LNCAP (cell line): ENCODE measurements around the gene TUBB1.

Experiments used
- CTCF ChIP-seq: fragments of 450-650 bp; IDR thresholded peaks from 2 replicates; pipeline ENCODE4 v1.5.1; 2017; ENCODE audit warnings: mild to moderate bottlenecking

Gene TUBB1

GRCh38 chr20:59031564-59032022, 12.4 kb downstream of the TUBB1 start:
- TF ChIP-seq CTCF: no peak

GRCh38 chr20:59032023-59032712, 12.9 kb downstream of the TUBB1 start, which contains the start of gene ATP5F1E:
ATP5F1E (minus strand) TSS chr20:59032335; CDS start chr20:59032251, 84 bp downstream.
- TF ChIP-seq CTCF: no peak

GRCh38 chr20:59032713-59033059, 13.5 kb downstream of the TUBB1 start:
- no peak for TF ChIP-seq CTCF

GRCh38 chr20:59033093-59033492, 13.9 kb downstream of the TUBB1 start:
- TF ChIP-seq CTCF: no peak

- no peak for TF ChIP-seq CTCF
These were observed 14.5 kb downstream of the TUBB1 start for GRCh38 chr20:59033616-59034165.

- no peak for TF ChIP-seq CTCF
These were observed 16.2 kb downstream of the TUBB1 start for GRCh38 chr20:59035381-59035780.

GRCh38 chr20:59037386-59037785, 18.2 kb downstream of the TUBB1 start:
- TF ChIP-seq CTCF: no peak
